A673 (cell line): ENCODE data around the gene GDF10.

ENCODE experiments used
- EZH2 ChIP-seq: fragments of 200-600 bp; sonication (generic); IDR thresholded peaks from 2 replicates; pipeline ENCODE4 v1.6.1; 2017; ENCODE audit warnings: borderline replicate concordance, low read depth, mild to moderate bottlenecking, mixed read lengths, antibody characterized with exemption, low read length; ENCODE audit not compliant: poor library complexity, severe bottlenecking
- TF ChIP-seq, protein P1 (sequence below): fragments of 300-800, 200-600 bp; sonication (generic); conservative IDR thresholded peaks from 2 replicates; pipeline ENCODE4 v1.5.1; 2017; ENCODE audit warnings: low read depth, mild to moderate bottlenecking, antibody characterized with exemption, low read length, moderate library complexity, mixed read lengths

DNA sequence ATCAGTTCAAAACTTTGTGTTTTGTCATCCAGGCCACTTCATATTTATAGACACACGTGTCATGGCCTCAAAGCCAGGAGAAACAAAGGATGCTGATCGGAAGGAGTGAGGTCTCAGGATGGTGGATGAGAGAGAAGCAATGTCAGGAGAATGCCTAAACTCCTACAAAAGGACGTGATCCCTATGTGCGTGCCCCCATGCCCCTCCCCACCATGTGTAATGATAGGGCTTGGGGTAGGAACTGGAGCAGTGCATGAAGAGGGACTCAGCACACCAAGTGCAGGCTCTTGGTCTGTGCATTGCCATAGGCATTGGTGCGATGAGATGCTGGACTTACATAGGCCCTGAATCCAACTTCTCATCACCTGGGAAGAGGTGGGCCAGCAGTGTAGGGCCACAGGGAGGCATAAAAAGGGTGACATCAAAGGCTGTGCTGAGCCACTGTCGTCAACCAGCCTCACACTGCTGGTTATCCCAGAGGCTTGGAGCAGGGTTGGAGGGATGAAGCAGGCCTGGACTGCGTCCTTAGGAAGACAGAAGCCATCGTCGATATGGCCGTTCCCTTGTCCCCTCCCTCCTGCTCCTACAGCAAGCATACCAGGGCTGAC is 46.9 kb upstream of the GDF10 start:
- no peak for TF ChIP-seq EZH2
- TF ChIP-seq, protein P1, sequence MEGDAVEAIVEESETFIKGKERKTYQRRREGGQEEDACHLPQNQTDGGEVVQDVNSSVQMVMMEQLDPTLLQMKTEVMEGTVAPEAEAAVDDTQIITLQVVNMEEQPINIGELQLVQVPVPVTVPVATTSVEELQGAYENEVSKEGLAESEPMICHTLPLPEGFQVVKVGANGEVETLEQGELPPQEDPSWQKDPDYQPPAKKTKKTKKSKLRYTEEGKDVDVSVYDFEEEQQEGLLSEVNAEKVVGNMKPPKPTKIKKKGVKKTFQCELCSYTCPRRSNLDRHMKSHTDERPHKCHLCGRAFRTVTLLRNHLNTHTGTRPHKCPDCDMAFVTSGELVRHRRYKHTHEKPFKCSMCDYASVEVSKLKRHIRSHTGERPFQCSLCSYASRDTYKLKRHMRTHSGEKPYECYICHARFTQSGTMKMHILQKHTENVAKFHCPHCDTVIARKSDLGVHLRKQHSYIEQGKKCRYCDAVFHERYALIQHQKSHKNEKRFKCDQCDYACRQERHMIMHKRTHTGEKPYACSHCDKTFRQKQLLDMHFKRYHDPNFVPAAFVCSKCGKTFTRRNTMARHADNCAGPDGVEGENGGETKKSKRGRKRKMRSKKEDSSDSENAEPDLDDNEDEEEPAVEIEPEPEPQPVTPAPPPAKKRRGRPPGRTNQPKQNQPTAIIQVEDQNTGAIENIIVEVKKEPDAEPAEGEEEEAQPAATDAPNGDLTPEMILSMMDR: no peak
